ENCODE measurements around the gene TXNDC5. TPM values are rescaled to one million over a fixed set of nuclear protein-coding genes. Genes with fewer than 3 reads are reported as not detected.

The TXNDC5 gene
- total RNA-seq, 6 donors from 2014 or later = 52.4 to 177 (median 132) TPM

- ATAC-seq (ENCODE audit: low FRiP score in 2 of 2) = no peak
These were observed 5.8 kb downstream of the TXNDC5 start for GRCh38 chr6:7904654-7905319.

DNA sequence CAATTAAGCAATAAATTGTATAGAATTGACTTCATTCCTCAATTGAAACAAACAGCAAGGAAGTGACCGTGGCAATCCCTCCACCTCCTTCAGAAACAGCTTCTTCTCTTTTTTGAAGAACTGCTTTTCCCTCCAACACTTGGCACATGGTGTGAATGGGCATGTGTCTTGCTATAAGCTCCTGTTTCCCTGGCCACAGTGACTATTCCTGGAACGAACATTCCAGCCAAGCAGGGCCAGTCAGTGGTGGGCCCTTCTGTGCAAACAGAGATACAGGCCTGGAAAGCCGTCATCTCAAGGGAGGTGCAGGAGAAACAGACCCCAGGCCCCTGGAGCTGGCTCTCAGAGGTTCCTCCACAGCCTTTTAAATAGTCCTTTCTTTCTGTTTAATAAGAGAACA lies 6.9 kb downstream of the TXNDC5 start:
- H3K36me3 ChIP-seq = peaks cover 14 to 61% (median 50%) of the 10 kb centered on the region in 4 donors
- no peak overlapping the region for H3K4me3 ChIP-seq
- no peak overlapping the region for H3K27ac ChIP-seq
- no peaks in the 10 kb centered on the region for H3K9me3 ChIP-seq
- peaks cover 3 to 17% (median 11%) of the 10 kb centered on the region in 4 donors for H3K4me1 ChIP-seq
- 82 to 84% methylated on average over 3 of the region's 3 CpGs for WGBS, 2 donors
- no peaks in the 10 kb centered on the region for H3K27me3 ChIP-seq
- no peak for TF ChIP-seq POLR2A (IDR thresholded peaks at IDR 0.05)
- DNase-seq (no peak), ATAC-seq (ENCODE audit: low FRiP score in 2 of 2) (no peak)

More at GRCh38 chr6:7904654-7905319, 5.8 kb downstream of the TXNDC5 start:
- Histone ChIP-seq H3K36me3 (peaks cover 14 to 51% (median 42%) of the 10 kb centered on the region in 4 donors), H3K27ac (no peak overlapping the region), H3K27me3 (no peaks in the 10 kb centered on the region), H3K9me3 (no peaks in the 10 kb centered on the region), H3K4me1 (peaks cover 11 to 28% (median 20%) of the 10 kb centered on the region in 4 donors), H3K4me3 (no peak overlapping the region)
- no peak for DNase-seq
- 78 to 79% methylated on average over 5 of the region's 5 CpGs for WGBS, 2 donors
- TF ChIP-seq POLR2A (IDR thresholded peaks at IDR 0.05) (no peak), POLR2AphosphoS5 (IDR thresholded peaks at IDR 0.05) (no peak), EP300 (IDR thresholded peaks at IDR 0.05) (no peak)
- TF ChIP-seq, protein P1, sequence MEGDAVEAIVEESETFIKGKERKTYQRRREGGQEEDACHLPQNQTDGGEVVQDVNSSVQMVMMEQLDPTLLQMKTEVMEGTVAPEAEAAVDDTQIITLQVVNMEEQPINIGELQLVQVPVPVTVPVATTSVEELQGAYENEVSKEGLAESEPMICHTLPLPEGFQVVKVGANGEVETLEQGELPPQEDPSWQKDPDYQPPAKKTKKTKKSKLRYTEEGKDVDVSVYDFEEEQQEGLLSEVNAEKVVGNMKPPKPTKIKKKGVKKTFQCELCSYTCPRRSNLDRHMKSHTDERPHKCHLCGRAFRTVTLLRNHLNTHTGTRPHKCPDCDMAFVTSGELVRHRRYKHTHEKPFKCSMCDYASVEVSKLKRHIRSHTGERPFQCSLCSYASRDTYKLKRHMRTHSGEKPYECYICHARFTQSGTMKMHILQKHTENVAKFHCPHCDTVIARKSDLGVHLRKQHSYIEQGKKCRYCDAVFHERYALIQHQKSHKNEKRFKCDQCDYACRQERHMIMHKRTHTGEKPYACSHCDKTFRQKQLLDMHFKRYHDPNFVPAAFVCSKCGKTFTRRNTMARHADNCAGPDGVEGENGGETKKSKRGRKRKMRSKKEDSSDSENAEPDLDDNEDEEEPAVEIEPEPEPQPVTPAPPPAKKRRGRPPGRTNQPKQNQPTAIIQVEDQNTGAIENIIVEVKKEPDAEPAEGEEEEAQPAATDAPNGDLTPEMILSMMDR (IDR thresholded peaks at IDR 0.05) = no peak

DNA sequence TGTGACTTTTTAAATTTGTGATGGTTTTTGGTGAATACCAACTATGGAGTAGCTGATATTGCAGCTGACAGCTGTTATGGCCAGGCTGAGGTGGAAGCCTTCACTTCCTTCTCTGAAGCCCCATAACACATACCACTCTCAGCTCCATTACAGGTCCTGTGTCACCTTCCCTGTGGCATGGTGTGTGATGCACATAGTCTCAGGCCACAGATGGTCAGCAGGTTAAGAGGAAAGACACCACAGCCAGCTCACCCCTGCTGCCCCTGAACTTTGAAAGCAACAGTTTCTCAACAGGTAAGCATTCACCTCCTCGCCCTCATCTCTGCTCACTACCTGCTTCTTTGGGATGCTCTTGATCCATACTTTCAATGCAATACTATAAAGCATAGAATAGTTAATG lies 7.7 kb downstream of the TXNDC5 start:
- TF ChIP-seq EP300 (IDR thresholded peaks at IDR 0.05) (no peak), POLR2AphosphoS5 (IDR thresholded peaks at IDR 0.05) (no peak), POLR2A (IDR thresholded peaks at IDR 0.05) (no peak)
- TF ChIP-seq, protein P1 (IDR thresholded peaks at IDR 0.05) = no peak
- ATAC-seq (ENCODE audit: low FRiP score in 2 of 2) = no peak
- WGBS, 2 donors = 93 to 96% methylated on average over 1 of the region's 1 CpG
- H3K9me3 ChIP-seq = no peaks in the 10 kb centered on the region
- H3K27me3 ChIP-seq = no peaks in the 10 kb centered on the region
- DNase-seq = no peak
- H3K4me3 ChIP-seq = no peak overlapping the region
- H3K36me3 ChIP-seq = peaks cover 14 to 69% (median 55%) of the 10 kb centered on the region in 4 donors
- H3K4me1 ChIP-seq = peaks cover 0 to 11% (median 7%) of the 10 kb centered on the region in 4 donors
- H3K27ac ChIP-seq = no peak overlapping the region

DNA sequence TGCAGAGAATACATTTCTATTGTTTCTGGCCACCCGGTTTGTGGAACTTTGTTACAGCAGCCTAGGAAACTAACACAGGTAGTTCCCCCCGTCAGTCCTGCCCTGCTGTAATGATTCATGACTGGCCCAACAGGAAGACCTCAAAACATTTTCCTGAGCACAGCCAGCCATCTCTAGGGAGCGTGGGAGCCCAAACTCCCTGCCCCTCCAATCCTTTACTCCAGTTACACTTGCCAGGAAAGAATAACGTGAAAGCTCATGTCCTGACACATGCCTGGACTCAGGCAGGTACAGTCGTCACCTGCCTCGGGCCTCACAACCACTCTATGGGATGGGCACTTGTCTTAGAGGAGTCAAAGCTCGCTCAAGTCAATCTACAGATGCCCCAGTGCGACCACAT lies 8.4 kb downstream of the TXNDC5 start:
- WGBS, 2 donors = 78 to 88% methylated on average over 4 to 8 of the region's 8 CpGs
- peaks cover 0 to 9% (median 3%) of the 10 kb centered on the region in 4 donors for H3K4me1 ChIP-seq
- H3K27ac ChIP-seq = no peak overlapping the region
- H3K9me3 ChIP-seq = no peaks in the 10 kb centered on the region
- TF ChIP-seq POLR2AphosphoS5 (IDR thresholded peaks at IDR 0.05) (no peak), EP300 (IDR thresholded peaks at IDR 0.05) (no peak), POLR2A (IDR thresholded peaks at IDR 0.05) (no peak)
- TF ChIP-seq, protein P1 (IDR thresholded peaks at IDR 0.05) = no peak
- peaks cover 14 to 76% (median 59%) of the 10 kb centered on the region in 4 donors for H3K36me3 ChIP-seq
- no peaks in the 10 kb centered on the region for H3K27me3 ChIP-seq
- H3K4me3 ChIP-seq = no peak overlapping the region
- ATAC-seq (ENCODE audit: low FRiP score in 2 of 2) (no peak), DNase-seq (no peak)

GRCh38 chr6:7901780-7902179 lies 8.8 kb downstream of the TXNDC5 start:
- TF ChIP-seq EP300 (IDR thresholded peaks at IDR 0.05) (no peak), POLR2AphosphoS5 (IDR thresholded peaks at IDR 0.05) (no peak), POLR2A (IDR thresholded peaks at IDR 0.05) (no peak)
- TF ChIP-seq, protein P1 (IDR thresholded peaks at IDR 0.05) = no peak
- Histone ChIP-seq H3K4me1 (peaks cover 0 to 9% (median under 1%) of the 10 kb centered on the region in 4 donors), H3K4me3 (no peak overlapping the region), H3K9me3 (no peaks in the 10 kb centered on the region), H3K36me3 (peaks cover 14 to 80% (median 59%) of the 10 kb centered on the region in 4 donors), H3K27me3 (no peaks in the 10 kb centered on the region), H3K27ac (no peak overlapping the region)
- ATAC-seq (ENCODE audit: low FRiP score in 2 of 2) (no peak), DNase-seq (no peak)
- 68 to 87% methylated on average over 4 of the region's 4 CpGs for WGBS, 2 donors

Data from upper lobe of left lung (tissue), 6 donors.